DND-41 (cell line): ENCODE results near the gene DLST.

ENCODE experiments used
- ATAC-seq: fragments of 200-7000 bp; cut with Tn5 transposase; 3 replicates; pipeline ENCODE4 v1.9.1; 2021; ENCODE audit warnings: low read depth; ENCODE audit not compliant: insufficient read depth
- DNase-seq: peaks from one replicate; pipeline ENCODE4 v3.0.0-alpha.2; 2020
- H2AFZ ChIP-seq: 2 replicates; pipeline ENCODE4 v1.6.0; 2012; ENCODE audit warnings: low read depth, low read length
- H3K27ac ChIP-seq: 2 replicates; pipeline ENCODE4 v1.5.1; 2012; ENCODE audit warnings: low read length, inconsistent platforms
- H3K27me3 ChIP-seq: fragments of 200-600 bp; sonication (generic); 2 replicates; pipeline ENCODE4 v1.6.0; 2012; ENCODE audit warnings: low read length, mild to moderate bottlenecking, inconsistent platforms; ENCODE audit not compliant: insufficient read depth, poor library complexity
- H3K36me3 ChIP-seq: 2 replicates; pipeline ENCODE4 v1.5.1; 2012; ENCODE audit warnings: low read length, inconsistent platforms; ENCODE audit not compliant: insufficient read depth
- H3K4me1 ChIP-seq: 2 replicates; pipeline ENCODE4 v1.5.1; 2012; ENCODE audit warnings: mild to moderate bottlenecking, low read length; ENCODE audit not compliant: insufficient read depth
- H3K4me2 ChIP-seq: 2 replicates; pipeline ENCODE4 v1.6.0; 2012; ENCODE audit warnings: mild to moderate bottlenecking, moderate library complexity, low read length, inconsistent platforms; ENCODE audit not compliant: insufficient read depth
- H3K4me3 ChIP-seq, 2 experiments: fragments of 200-600 bp in 1 of 2; shearing (Covaris generic) in 1 of 2; 2 replicates each; pipeline ENCODE4 v1.5.1; 2012 to 2016; ENCODE audit warnings: inconsistent platforms in 2 of 2, low read length in 2 of 2, mild to moderate bottlenecking in 2 of 2, low read depth in 1 of 2, moderate library complexity in 1 of 2
- H3K79me2 ChIP-seq: 2 replicates; pipeline ENCODE4 v1.6.0; 2012; ENCODE audit warnings: low read length, inconsistent platforms; ENCODE audit not compliant: insufficient read depth
- H3K9ac ChIP-seq: 2 replicates; pipeline ENCODE4 v1.6.0; 2012; ENCODE audit warnings: low read depth, mild to moderate bottlenecking, inconsistent platforms, low read length, moderate library complexity
- H3K9me3 ChIP-seq: 2 replicates; pipeline ENCODE4 v1.5.1; 2012; ENCODE audit warnings: low read length, moderate library complexity, mild to moderate bottlenecking, inconsistent platforms; ENCODE audit not compliant: insufficient read depth, severe bottlenecking
- H4K20me1 ChIP-seq: 2 replicates; pipeline ENCODE4 v1.6.0; 2012; ENCODE audit warnings: low read length; ENCODE audit not compliant: insufficient read depth
- EZH2 ChIP-seq: IDR thresholded peaks from 3 replicates; pipeline ENCODE4 v1.6.1; 2012; ENCODE audit warnings: borderline replicate concordance, low read depth, mild to moderate bottlenecking, moderate library complexity, low read length, inconsistent platforms; ENCODE audit not compliant: severe bottlenecking
- TF ChIP-seq, protein P1 (sequence below): IDR thresholded peaks from 2 replicates; pipeline ENCODE4 v1.5.1; 2012; ENCODE audit warnings: borderline replicate concordance, low read length, moderate library complexity, mild to moderate bottlenecking; ENCODE audit not compliant: poor library complexity, severe bottlenecking; ENCODE audit errors: extremely low read depth

The DLST gene

GRCh38 chr14:74910556-74910955 is 28.8 kb downstream of the DLST start:
- TF ChIP-seq, protein P1, sequence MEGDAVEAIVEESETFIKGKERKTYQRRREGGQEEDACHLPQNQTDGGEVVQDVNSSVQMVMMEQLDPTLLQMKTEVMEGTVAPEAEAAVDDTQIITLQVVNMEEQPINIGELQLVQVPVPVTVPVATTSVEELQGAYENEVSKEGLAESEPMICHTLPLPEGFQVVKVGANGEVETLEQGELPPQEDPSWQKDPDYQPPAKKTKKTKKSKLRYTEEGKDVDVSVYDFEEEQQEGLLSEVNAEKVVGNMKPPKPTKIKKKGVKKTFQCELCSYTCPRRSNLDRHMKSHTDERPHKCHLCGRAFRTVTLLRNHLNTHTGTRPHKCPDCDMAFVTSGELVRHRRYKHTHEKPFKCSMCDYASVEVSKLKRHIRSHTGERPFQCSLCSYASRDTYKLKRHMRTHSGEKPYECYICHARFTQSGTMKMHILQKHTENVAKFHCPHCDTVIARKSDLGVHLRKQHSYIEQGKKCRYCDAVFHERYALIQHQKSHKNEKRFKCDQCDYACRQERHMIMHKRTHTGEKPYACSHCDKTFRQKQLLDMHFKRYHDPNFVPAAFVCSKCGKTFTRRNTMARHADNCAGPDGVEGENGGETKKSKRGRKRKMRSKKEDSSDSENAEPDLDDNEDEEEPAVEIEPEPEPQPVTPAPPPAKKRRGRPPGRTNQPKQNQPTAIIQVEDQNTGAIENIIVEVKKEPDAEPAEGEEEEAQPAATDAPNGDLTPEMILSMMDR: no peak
- TF ChIP-seq EZH2: no peak
- ATAC-seq: no peak

DNA sequence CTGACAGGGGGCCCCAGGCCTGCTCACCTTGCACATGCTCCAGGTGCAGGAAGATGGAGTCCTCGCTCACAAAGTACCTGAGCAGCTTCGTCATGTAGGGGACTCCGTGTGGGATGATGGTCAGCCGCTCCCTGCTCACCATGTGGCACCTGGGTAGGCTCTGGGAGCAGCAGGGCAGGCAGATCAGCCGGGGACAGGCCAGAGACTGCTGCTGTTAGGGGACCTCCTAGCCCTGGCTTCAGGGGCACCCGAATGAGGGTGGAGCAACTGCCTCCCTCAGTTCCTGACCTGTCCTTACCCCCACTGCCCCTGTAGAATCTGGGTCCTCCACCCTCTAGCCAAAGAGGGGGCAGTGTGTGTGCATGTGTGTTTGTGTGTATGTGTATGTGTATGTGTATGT is 29.5 kb downstream of the DLST start:
- H3K4me1 ChIP-seq: no peaks in the 10 kb centered on the region
- no peak overlapping the region for H2AFZ ChIP-seq
- peaks cover 7% of the 10 kb centered on the region; the same call in 1 of the 2 replicates for H3K36me3 ChIP-seq
- no peaks in the 10 kb centered on the region for H3K79me2 ChIP-seq
- DNase-seq (no peak), ATAC-seq (no peak)
- H4K20me1 ChIP-seq: no peaks in the 10 kb centered on the region
- peaks cover 3% of the 10 kb centered on the region for H3K27me3 ChIP-seq
- H3K4me2 ChIP-seq: no peak overlapping the region
- no peak overlapping the region for H3K9ac ChIP-seq
- no peak overlapping the region for H3K4me3 ChIP-seq
- no peak overlapping the region for H3K27ac ChIP-seq
- TF ChIP-seq, protein P1: no peak
- no peak for TF ChIP-seq EZH2
- H3K9me3 ChIP-seq: no peaks in the 10 kb centered on the region

More at GRCh38 chr14:74910556-74910955, 28.8 kb downstream of the DLST start:
- Histone ChIP-seq H2AFZ (no peak overlapping the region), H3K27me3 (peaks cover 3% of the 10 kb centered on the region), H3K9ac (no peak overlapping the region), H3K4me3 (no peak overlapping the region), H4K20me1 (peaks cover 4% of the 10 kb centered on the region; the same call in 1 of the 2 replicates), H3K4me1 (no peaks in the 10 kb centered on the region), H3K4me2 (no peak overlapping the region), H3K79me2 (no peaks in the 10 kb centered on the region), H3K36me3 (peaks cover 12% of the 10 kb centered on the region), H3K9me3 (no peaks in the 10 kb centered on the region), H3K27ac (no peak overlapping the region)
- DNase-seq: no peak

DNA sequence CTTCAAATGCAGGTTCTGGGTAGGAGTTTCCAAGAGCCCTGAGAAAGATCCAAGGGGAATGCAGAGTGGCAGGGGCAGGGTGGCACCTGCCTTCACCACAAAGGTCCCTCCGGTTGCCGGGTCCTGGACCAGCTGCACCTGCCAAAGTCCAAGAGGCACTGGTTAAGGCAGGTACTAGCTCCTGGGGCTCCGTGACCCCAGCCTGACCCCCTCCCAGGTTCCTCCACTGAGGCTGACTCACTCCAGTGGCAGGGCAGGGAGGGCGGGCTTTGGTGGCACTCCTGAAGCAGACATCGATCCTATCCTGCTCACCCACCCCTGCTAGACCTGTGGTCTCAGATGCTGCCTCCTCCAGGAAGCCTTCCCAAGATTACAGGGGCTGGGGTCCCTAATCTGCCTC is 30.0 kb downstream of the DLST start:
- no peak for DNase-seq
- peaks cover 3% of the 10 kb centered on the region for H3K27me3 ChIP-seq
- TF ChIP-seq EZH2: no peak
- TF ChIP-seq, protein P1: no peak
- H3K79me2 ChIP-seq: no peaks in the 10 kb centered on the region
- H3K36me3 ChIP-seq: peaks cover 2% of the 10 kb centered on the region; the same call in 1 of the 2 replicates
- H3K9ac ChIP-seq: no peak overlapping the region
- H3K9me3 ChIP-seq: no peaks in the 10 kb centered on the region
- no peaks in the 10 kb centered on the region for H4K20me1 ChIP-seq
- H3K4me2 ChIP-seq: no peak overlapping the region
- H3K27ac ChIP-seq: no peak overlapping the region
- H3K4me1 ChIP-seq: no peaks in the 10 kb centered on the region
- no peak for ATAC-seq
- H3K4me3 ChIP-seq: no peak overlapping the region
- H2AFZ ChIP-seq: no peak overlapping the region

DNA sequence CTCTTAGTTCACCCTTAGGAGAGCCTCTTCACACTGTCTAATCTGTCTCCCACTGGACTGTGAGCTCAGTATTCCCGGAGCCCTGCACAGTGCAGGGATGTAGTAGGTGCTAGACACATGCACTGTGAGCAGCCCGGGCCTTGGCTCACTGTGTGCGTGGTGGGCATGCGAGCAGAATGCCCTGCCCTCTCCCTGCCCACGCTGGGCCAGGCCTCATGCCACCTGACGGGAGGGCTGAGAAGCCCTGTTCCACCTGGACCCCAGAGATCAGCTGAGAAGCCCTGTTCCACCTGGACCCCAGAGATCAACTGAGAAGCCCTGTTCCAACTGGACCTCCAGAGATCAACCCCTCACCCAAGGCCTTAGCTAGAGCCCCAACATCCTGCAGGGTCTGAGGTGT is 30.4 kb downstream of the DLST start:
- no peak overlapping the region for H3K4me3 ChIP-seq
- H4K20me1 ChIP-seq: no peaks in the 10 kb centered on the region
- H2AFZ ChIP-seq: no peak overlapping the region
- ATAC-seq (no peak), DNase-seq (no peak)
- no peak for TF ChIP-seq EZH2
- TF ChIP-seq, protein P1: no peak
- H3K79me2 ChIP-seq: no peaks in the 10 kb centered on the region
- no peaks in the 10 kb centered on the region for H3K36me3 ChIP-seq
- no peaks in the 10 kb centered on the region for H3K9me3 ChIP-seq
- no peak overlapping the region for H3K4me2 ChIP-seq
- H3K27me3 ChIP-seq: peaks cover 3% of the 10 kb centered on the region
- H3K4me1 ChIP-seq: no peaks in the 10 kb centered on the region
- H3K27ac ChIP-seq: no peak overlapping the region
- no peak overlapping the region for H3K9ac ChIP-seq
